PFSK-1 (cell line): ENCODE results near the gene RSAD2.

ENCODE experiments used
- POLR2AphosphoS5 ChIP-seq: IDR thresholded peaks from 2 replicates; pipeline ENCODE4 v1.6.1; 2012; ENCODE audit warnings: low read depth, mild to moderate bottlenecking, control low read depth, low read length, moderate library complexity
- SIN3A ChIP-seq: IDR thresholded peaks from 2 replicates; pipeline ENCODE4 v1.6.1; 2012; ENCODE audit warnings: mild to moderate bottlenecking, low read length, moderate library complexity, borderline replicate concordance; ENCODE audit not compliant: insufficient read depth
- TF ChIP-seq, protein P1 (sequence below), 2 experiments: IDR thresholded peaks; 2 replicates each; pipeline versions ENCODE4 v1.6.1 to v1.8.0; 2011 to 2012; ENCODE audit warnings: low read depth in 2 of 2, low read length in 2 of 2, control low read depth in 1 of 2, inconsistent platforms in 1 of 2, mild to moderate bottlenecking in 1 of 2, moderate library complexity in 1 of 2; ENCODE audit not compliant: insufficient read depth in 1 of 2

GRCh38 chr2:6945821-6946220, 68.2 kb downstream of the RSAD2 start:
- TF ChIP-seq, protein P1, sequence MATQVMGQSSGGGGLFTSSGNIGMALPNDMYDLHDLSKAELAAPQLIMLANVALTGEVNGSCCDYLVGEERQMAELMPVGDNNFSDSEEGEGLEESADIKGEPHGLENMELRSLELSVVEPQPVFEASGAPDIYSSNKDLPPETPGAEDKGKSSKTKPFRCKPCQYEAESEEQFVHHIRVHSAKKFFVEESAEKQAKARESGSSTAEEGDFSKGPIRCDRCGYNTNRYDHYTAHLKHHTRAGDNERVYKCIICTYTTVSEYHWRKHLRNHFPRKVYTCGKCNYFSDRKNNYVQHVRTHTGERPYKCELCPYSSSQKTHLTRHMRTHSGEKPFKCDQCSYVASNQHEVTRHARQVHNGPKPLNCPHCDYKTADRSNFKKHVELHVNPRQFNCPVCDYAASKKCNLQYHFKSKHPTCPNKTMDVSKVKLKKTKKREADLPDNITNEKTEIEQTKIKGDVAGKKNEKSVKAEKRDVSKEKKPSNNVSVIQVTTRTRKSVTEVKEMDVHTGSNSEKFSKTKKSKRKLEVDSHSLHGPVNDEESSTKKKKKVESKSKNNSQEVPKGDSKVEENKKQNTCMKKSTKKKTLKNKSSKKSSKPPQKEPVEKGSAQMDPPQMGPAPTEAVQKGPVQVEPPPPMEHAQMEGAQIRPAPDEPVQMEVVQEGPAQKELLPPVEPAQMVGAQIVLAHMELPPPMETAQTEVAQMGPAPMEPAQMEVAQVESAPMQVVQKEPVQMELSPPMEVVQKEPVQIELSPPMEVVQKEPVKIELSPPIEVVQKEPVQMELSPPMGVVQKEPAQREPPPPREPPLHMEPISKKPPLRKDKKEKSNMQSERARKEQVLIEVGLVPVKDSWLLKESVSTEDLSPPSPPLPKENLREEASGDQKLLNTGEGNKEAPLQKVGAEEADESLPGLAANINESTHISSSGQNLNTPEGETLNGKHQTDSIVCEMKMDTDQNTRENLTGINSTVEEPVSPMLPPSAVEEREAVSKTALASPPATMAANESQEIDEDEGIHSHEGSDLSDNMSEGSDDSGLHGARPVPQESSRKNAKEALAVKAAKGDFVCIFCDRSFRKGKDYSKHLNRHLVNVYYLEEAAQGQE (IDR thresholded peaks at IDR 0.05; ENCODE audit: insufficient read depth in 1 of 2, low read depth in 2 of 2, low read length in 2 of 2) = no peak
- TF ChIP-seq POLR2AphosphoS5 (no peak), SIN3A (no peak)
